Measurements from ENCODE around the gene USP5. TPM values are rescaled to one million over a fixed set of nuclear protein-coding genes. Genes with fewer than 3 reads are reported as not detected.
"Not testable (repeated sequence)": the region's sequence is repeated elsewhere in the genome, so short reads cannot be mapped to it uniquely, and the experiment has no call there.

Gene USP5
- polyA plus RNA-seq, 1 donor (not counting 4 experiments of a cell fraction or from before 2014, with no cell fraction given): 58.3 TPM

DNA sequence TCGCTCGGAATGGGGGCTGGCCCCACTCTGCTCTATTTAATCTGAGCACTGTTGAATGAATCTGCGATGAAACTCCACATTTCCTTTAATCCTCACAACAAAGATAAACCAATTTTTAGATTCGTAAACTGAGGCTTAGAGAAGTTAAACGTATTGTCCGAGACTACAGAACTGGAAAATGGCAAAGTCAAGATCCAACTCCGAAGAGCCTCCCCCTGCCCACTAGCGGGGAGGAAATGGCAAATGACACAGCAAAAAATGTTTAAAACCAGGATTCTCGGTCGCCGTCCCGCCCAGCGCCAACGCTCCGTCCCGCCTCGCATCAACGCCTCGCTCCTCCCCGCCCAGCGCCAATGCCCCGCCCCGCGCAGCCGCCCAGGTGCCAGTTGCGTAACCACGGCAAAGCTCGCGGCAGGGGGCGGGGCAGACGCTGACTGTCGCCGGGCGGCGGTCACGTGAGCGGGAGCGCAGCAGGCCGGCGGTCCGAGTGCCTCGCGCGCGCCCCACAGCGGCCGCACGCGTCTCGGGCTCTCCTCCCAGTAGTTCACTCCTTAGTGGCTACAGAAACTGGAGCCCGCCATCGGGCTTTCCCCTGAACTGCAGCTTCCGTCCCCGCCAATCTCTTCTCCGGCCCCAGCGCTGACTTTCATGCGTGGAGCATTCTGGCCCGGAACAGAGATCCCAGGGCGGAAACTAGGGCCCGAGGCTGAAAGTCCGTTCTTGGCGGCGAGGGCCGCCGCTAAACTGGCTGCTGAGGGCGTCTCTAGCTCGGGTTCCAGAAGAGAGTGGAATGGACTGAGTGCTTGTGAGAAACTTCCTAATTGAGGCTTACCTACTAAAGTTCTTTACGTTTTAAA is 39.1 kb downstream of the USP5 start:
- no peaks in the 10 kb centered on the region for H3K79me2 ChIP-seq (ENCODE audit: control insufficient read depth, insufficient read depth, low read length)
- peak; percentile 48 for FAIRE-seq

GRCh38 chr12:6891646-6892001 is 39.7 kb downstream of the USP5 start:
- Histone ChIP-seq H3K4me1 (ENCODE audit: control insufficient read depth, extremely low read depth, insufficient read depth, low read length) (peaks cover 10% of the 10 kb centered on the region), H3K27ac (ENCODE audit: control insufficient read depth, insufficient read depth, low read length) (peak overlapping the region; percentile 85), H3K9ac (ENCODE audit: control insufficient read depth, extremely low read depth, insufficient read depth, low read length) (peak overlapping the region; percentile 89), H3K4me3 (ENCODE audit: control insufficient read depth in 2 of 3, extremely low read depth in 1 of 3, insufficient read depth in 2 of 3, low read depth in 1 of 3, low read length in 3 of 3) (peak overlapping the region; percentile 40 to 81 (median 79)), H3K9me1 (ENCODE audit: control insufficient read depth, extremely low read depth, insufficient read depth, low read length) (no peaks in the 10 kb centered on the region), H2AFZ (ENCODE audit: control insufficient read depth, low read length) (peak overlapping the region; percentile 95), H3K9me3 (ENCODE audit: control insufficient read depth, low read depth, low read length) (no peaks in the 10 kb centered on the region), H3K79me2 (ENCODE audit: control insufficient read depth, insufficient read depth, low read length) (no peaks in the 10 kb centered on the region), H3K4me2 (ENCODE audit: control insufficient read depth, extremely low read depth, insufficient read depth, low read depth, low read length) (peak overlapping the region; percentile 99), H3K36me3 (ENCODE audit: control insufficient read depth in 2 of 2, extremely low read depth in 1 of 2, insufficient read depth in 2 of 2, low read length in 2 of 2) (no peaks in the 10 kb centered on the region), H3K27me3 (ENCODE audit: control insufficient read depth, extremely low read depth, insufficient read depth, low read length) (no peaks in the 10 kb centered on the region), H4K20me1 (ENCODE audit: control insufficient read depth, extremely low read depth, insufficient read depth, low read length) (no peaks in the 10 kb centered on the region)
- dilution Hi-C loops (cut with MboI; ENCODE audit: extremely low pct_ligation_motif_present, low sequenced_read_pairs): no loop called here
- TF ChIP-seq, protein P1, sequence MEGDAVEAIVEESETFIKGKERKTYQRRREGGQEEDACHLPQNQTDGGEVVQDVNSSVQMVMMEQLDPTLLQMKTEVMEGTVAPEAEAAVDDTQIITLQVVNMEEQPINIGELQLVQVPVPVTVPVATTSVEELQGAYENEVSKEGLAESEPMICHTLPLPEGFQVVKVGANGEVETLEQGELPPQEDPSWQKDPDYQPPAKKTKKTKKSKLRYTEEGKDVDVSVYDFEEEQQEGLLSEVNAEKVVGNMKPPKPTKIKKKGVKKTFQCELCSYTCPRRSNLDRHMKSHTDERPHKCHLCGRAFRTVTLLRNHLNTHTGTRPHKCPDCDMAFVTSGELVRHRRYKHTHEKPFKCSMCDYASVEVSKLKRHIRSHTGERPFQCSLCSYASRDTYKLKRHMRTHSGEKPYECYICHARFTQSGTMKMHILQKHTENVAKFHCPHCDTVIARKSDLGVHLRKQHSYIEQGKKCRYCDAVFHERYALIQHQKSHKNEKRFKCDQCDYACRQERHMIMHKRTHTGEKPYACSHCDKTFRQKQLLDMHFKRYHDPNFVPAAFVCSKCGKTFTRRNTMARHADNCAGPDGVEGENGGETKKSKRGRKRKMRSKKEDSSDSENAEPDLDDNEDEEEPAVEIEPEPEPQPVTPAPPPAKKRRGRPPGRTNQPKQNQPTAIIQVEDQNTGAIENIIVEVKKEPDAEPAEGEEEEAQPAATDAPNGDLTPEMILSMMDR (optimal IDR thresholded peaks at IDR 0.05 in 1 of 3, IDR thresholded peaks at IDR 0.05 in 1 of 3, conservative IDR thresholded peaks at IDR 0.05 in 1 of 3; ENCODE audit: extremely low read depth in 1 of 3, insufficient read depth in 2 of 3, low read length in 3 of 3): no peak
- no peak for TF ChIP-seq EZH2 (IDR thresholded peaks at IDR 0.05; ENCODE audit: low read length)
- no peak for DNase-seq (ENCODE audit: low read depth, low spot score)
- FAIRE-seq: no peak

More for the DNA sequence above, 39.1 kb downstream of the USP5 start:
- Histone ChIP-seq H2AFZ (ENCODE audit: control insufficient read depth, low read length) (peak overlapping the region; percentile 95), H3K4me1 (ENCODE audit: control insufficient read depth, extremely low read depth, insufficient read depth, low read length) (peaks cover 10% of the 10 kb centered on the region), H4K20me1 (ENCODE audit: control insufficient read depth, extremely low read depth, insufficient read depth, low read length) (no peaks in the 10 kb centered on the region), H3K9ac (ENCODE audit: control insufficient read depth, extremely low read depth, insufficient read depth, low read length) (peak overlapping the region; percentile 89), H3K27me3 (ENCODE audit: control insufficient read depth, extremely low read depth, insufficient read depth, low read length) (no peaks in the 10 kb centered on the region), H3K27ac (ENCODE audit: control insufficient read depth, insufficient read depth, low read length) (peak overlapping the region; percentile 85), H3K9me1 (ENCODE audit: control insufficient read depth, extremely low read depth, insufficient read depth, low read length) (no peaks in the 10 kb centered on the region), H3K9me3 (ENCODE audit: control insufficient read depth, low read depth, low read length) (no peaks in the 10 kb centered on the region), H3K4me3 (ENCODE audit: control insufficient read depth in 2 of 3, extremely low read depth in 1 of 3, insufficient read depth in 2 of 3, low read depth in 1 of 3, low read length in 3 of 3) (peak overlapping the region; percentile 40 to 81 (median 79)), H3K36me3 (ENCODE audit: control insufficient read depth in 2 of 2, extremely low read depth in 1 of 2, insufficient read depth in 2 of 2, low read length in 2 of 2) (no peaks in the 10 kb centered on the region), H3K4me2 (ENCODE audit: control insufficient read depth, extremely low read depth, insufficient read depth, low read depth, low read length) (peak overlapping the region; percentile 99)
- DNase-seq (ENCODE audit: low read depth, low spot score): no peak
- dilution Hi-C loops (cut with MboI; ENCODE audit: extremely low pct_ligation_motif_present, low sequenced_read_pairs): no loop called here
- TF ChIP-seq, protein P1 (optimal IDR thresholded peaks at IDR 0.05 in 1 of 3, IDR thresholded peaks at IDR 0.05 in 1 of 3, conservative IDR thresholded peaks at IDR 0.05 in 1 of 3; ENCODE audit: extremely low read depth in 1 of 3, insufficient read depth in 2 of 3, low read length in 3 of 3): peak; percentile 67 to 79 (median 70)
- TF ChIP-seq EZH2 (IDR thresholded peaks at IDR 0.05; ENCODE audit: low read length): no peak

- H3K36me3 ChIP-seq (ENCODE audit: control insufficient read depth in 2 of 2, extremely low read depth in 1 of 2, insufficient read depth in 2 of 2, low read length in 2 of 2); H3K4me3 ChIP-seq (ENCODE audit: control insufficient read depth in 2 of 3, extremely low read depth in 1 of 3, insufficient read depth in 2 of 3, low read depth in 1 of 3, low read length in 3 of 3); DNase-seq (ENCODE audit: low read depth, low spot score); H4K20me1 ChIP-seq (ENCODE audit: control insufficient read depth, extremely low read depth, insufficient read depth, low read length); H3K9ac ChIP-seq (ENCODE audit: control insufficient read depth, extremely low read depth, insufficient read depth, low read length); H3K9me1 ChIP-seq (ENCODE audit: control insufficient read depth, extremely low read depth, insufficient read depth, low read length); H3K9me3 ChIP-seq (ENCODE audit: control insufficient read depth, low read depth, low read length); H3K4me2 ChIP-seq (ENCODE audit: control insufficient read depth, extremely low read depth, insufficient read depth, low read depth, low read length); H3K27me3 ChIP-seq (ENCODE audit: control insufficient read depth, extremely low read depth, insufficient read depth, low read length); H3K27ac ChIP-seq (ENCODE audit: control insufficient read depth, insufficient read depth, low read length); H2AFZ ChIP-seq (ENCODE audit: control insufficient read depth, low read length); FAIRE-seq; H3K79me2 ChIP-seq (ENCODE audit: control insufficient read depth, insufficient read depth, low read length); dilution Hi-C loops (cut with MboI; ENCODE audit: extremely low pct_ligation_motif_present, low sequenced_read_pairs): not testable (repeated sequence)
- H3K4me1 ChIP-seq (ENCODE audit: control insufficient read depth, extremely low read depth, insufficient read depth, low read length): peaks cover 10% of the 10 kb centered on the region
These were observed 40.7 kb downstream of the USP5 start for GRCh38 chr12:6892683-6893082.
